ENCODE measurements around the gene SLC22A2.

GRCh38 chr6:160224639-160225237, 33.9 kb downstream of the SLC22A2 start:
- TF ChIP-seq, protein P1, sequence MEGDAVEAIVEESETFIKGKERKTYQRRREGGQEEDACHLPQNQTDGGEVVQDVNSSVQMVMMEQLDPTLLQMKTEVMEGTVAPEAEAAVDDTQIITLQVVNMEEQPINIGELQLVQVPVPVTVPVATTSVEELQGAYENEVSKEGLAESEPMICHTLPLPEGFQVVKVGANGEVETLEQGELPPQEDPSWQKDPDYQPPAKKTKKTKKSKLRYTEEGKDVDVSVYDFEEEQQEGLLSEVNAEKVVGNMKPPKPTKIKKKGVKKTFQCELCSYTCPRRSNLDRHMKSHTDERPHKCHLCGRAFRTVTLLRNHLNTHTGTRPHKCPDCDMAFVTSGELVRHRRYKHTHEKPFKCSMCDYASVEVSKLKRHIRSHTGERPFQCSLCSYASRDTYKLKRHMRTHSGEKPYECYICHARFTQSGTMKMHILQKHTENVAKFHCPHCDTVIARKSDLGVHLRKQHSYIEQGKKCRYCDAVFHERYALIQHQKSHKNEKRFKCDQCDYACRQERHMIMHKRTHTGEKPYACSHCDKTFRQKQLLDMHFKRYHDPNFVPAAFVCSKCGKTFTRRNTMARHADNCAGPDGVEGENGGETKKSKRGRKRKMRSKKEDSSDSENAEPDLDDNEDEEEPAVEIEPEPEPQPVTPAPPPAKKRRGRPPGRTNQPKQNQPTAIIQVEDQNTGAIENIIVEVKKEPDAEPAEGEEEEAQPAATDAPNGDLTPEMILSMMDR (IDR thresholded peaks at IDR 0.05; ENCODE audit: low read depth, low read length, missing input control), result no peak
- TF ChIP-seq YY1 (IDR thresholded peaks at IDR 0.05), result no peak

Data from liver (tissue), 2 donors.